ENCODE results near the gene ARSA. TPM values are rescaled to one million over a fixed set of nuclear protein-coding genes. Genes with fewer than 3 reads are reported as not detected.
"Not testable (repeated sequence)": the region's sequence is repeated elsewhere in the genome, so short reads cannot be mapped to it uniquely, and the experiment has no call there.

Gene ARSA
- total RNA-seq, 1 experiment from 2014 or later, result 10.3 TPM

DNA sequence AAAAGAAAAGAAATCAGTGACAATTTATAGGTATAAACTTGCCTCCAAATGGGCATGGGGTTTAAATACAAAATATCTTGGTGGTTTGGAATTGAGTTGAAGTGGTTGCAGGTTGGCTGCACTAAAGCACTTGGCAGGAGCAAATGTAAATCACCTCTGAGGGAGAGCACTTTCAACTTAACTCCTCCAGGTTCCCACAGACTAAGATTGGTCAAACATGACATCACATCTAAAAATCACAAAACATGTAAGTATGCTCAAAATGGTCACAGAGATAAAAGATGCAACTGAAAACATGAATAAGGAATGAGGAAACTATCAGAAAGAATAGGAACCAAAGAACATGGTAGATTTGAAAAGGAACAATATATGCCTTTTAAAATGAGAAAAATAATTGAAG, 32.4 kb upstream of the ARSA start:
- Histone ChIP-seq H3K27ac (ENCODE audit: insufficient read length, low read depth, low read length) (no peak overlapping the region), H3K79me1 (ENCODE audit: insufficient read depth, low read depth, low read length, poor library complexity, severe bottlenecking) (no peaks in the 10 kb centered on the region), H4K8ac (replicated peaks; ENCODE audit: insufficient read length, low read depth, low read length) (no peak overlapping the region), H3K27me3 (ENCODE audit: insufficient read depth, low read length) (peaks cover 3% of the 10 kb centered on the region; the same call in 1 of the 2 replicates), H3K9ac (ENCODE audit: extremely low read depth, insufficient read length, low read length) (no peak overlapping the region), H2BK15ac (ENCODE audit: low read depth, low read length) (no peak overlapping the region), H3K23ac (ENCODE audit: insufficient read length, low read depth, low read length) (no peak overlapping the region), H2BK120ac (ENCODE audit: low read depth, low read length, poor library complexity, severe bottlenecking) (no peak overlapping the region), H3K18ac (ENCODE audit: insufficient read length, low read depth, low read length) (no peak overlapping the region), H3K4ac (ENCODE audit: low read depth, low read length) (no peak overlapping the region), H4K5ac (ENCODE audit: insufficient read length, low read depth, low read length) (no peak overlapping the region), H3K9me3 (ENCODE audit: control insufficient read depth, low read depth, low read length) (no peaks in the 10 kb centered on the region), H3K4me2 (ENCODE audit: insufficient read depth, insufficient read length, low read length) (no peak overlapping the region), H3K23me2 (ENCODE audit: insufficient read length, low read depth, low read length, poor library complexity, severe bottlenecking) (no peaks in the 10 kb centered on the region), H2AFZ (ENCODE audit: low read length) (no peak overlapping the region), H2BK12ac (ENCODE audit: insufficient read length, low read depth, low read length) (no peak overlapping the region), H2BK5ac (ENCODE audit: insufficient read length, low read length) (no peak overlapping the region), H4K20me1 (ENCODE audit: control insufficient read depth, insufficient read depth, insufficient read length) (no peaks in the 10 kb centered on the region), H2AK5ac (ENCODE audit: insufficient read length, low read length) (no peak overlapping the region), H3K14ac (ENCODE audit: insufficient read depth, low read length) (no peak overlapping the region), H4K91ac (ENCODE audit: insufficient read length, low read depth, low read length) (no peak overlapping the region), H2BK20ac (ENCODE audit: low read depth, low read length, poor library complexity, severe bottlenecking) (no peak overlapping the region), H3T11ph (ENCODE audit: low read length) (no peak overlapping the region), H3K4me1 (ENCODE audit: insufficient read depth, low read length) (no peaks in the 10 kb centered on the region), H3K56ac (ENCODE audit: insufficient read length, low read depth, low read length) (no peak overlapping the region), H3K79me2 (ENCODE audit: insufficient read depth, low read length) (no peaks in the 10 kb centered on the region)
- no peaks in the 10 kb centered on the region for H3K4me1 Mint-ChIP-seq
- H3K27ac Mint-ChIP-seq, result no peak overlapping the region
- H3K36me3 Mint-ChIP-seq (ENCODE audit: insufficient read depth in 1 of 3, low read depth in 3 of 3), result no peaks in the 10 kb centered on the region
- DNase-seq, result no peak
- H3K27me3 Mint-ChIP-seq (ENCODE audit: low read depth), result peaks cover 62% of the 10 kb centered on the region
- H3K4me3 Mint-ChIP-seq, result no peak overlapping the region
- peaks cover 5 to 10% of the 10 kb centered on the region in 2 experiments; a peak in 4 of 5 replicates for H3K9me3 Mint-ChIP-seq
- TF ChIP-seq, protein P1, sequence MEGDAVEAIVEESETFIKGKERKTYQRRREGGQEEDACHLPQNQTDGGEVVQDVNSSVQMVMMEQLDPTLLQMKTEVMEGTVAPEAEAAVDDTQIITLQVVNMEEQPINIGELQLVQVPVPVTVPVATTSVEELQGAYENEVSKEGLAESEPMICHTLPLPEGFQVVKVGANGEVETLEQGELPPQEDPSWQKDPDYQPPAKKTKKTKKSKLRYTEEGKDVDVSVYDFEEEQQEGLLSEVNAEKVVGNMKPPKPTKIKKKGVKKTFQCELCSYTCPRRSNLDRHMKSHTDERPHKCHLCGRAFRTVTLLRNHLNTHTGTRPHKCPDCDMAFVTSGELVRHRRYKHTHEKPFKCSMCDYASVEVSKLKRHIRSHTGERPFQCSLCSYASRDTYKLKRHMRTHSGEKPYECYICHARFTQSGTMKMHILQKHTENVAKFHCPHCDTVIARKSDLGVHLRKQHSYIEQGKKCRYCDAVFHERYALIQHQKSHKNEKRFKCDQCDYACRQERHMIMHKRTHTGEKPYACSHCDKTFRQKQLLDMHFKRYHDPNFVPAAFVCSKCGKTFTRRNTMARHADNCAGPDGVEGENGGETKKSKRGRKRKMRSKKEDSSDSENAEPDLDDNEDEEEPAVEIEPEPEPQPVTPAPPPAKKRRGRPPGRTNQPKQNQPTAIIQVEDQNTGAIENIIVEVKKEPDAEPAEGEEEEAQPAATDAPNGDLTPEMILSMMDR (conservative IDR thresholded peaks at IDR 0.05), result no peak

DNA sequence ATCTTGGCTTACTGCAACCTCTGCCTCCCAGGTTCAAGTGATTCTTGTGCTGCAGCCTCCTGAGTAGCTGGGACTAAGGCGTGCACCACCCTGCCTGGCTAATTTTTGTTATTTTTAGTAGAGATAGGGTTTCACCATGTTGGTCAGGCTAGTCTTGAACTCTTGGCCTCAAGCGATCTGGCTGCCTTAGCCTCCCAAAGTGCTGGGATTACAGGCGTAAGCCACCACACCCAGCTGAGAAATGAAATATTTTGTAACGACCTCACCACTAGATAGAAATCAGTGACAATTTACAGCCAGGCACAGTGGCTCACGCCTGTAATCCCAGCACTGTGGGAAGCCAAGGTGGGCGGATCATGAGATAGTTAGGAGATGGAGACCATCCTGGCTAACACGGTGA, 31.8 kb upstream of the ARSA start:
- not testable (repeated sequence) for H2BK120ac ChIP-seq (ENCODE audit: low read depth, low read length, poor library complexity, severe bottlenecking); H3K4me1 ChIP-seq (ENCODE audit: insufficient read depth, low read length); H3K27me3 ChIP-seq (ENCODE audit: insufficient read depth, low read length); H3K4me3 Mint-ChIP-seq; H3K18ac ChIP-seq (ENCODE audit: insufficient read length, low read depth, low read length); H3K27ac Mint-ChIP-seq; H3K4me2 ChIP-seq (ENCODE audit: insufficient read depth, insufficient read length, low read length); H3K23ac ChIP-seq (ENCODE audit: insufficient read length, low read depth, low read length); H2BK5ac ChIP-seq (ENCODE audit: insufficient read length, low read length); H3K56ac ChIP-seq (ENCODE audit: insufficient read length, low read depth, low read length); H4K20me1 ChIP-seq (ENCODE audit: control insufficient read depth, insufficient read depth, insufficient read length); H3K36me3 Mint-ChIP-seq (ENCODE audit: insufficient read depth in 1 of 3, low read depth in 3 of 3); H2BK15ac ChIP-seq (ENCODE audit: low read depth, low read length); H3K79me2 ChIP-seq (ENCODE audit: insufficient read depth, low read length); H3K14ac ChIP-seq (ENCODE audit: insufficient read depth, low read length); H3K4me1 Mint-ChIP-seq; H3K23me2 ChIP-seq (ENCODE audit: insufficient read length, low read depth, low read length, poor library complexity, severe bottlenecking); H2BK20ac ChIP-seq (ENCODE audit: low read depth, low read length, poor library complexity, severe bottlenecking); H3K79me1 ChIP-seq (ENCODE audit: insufficient read depth, low read depth, low read length, poor library complexity, severe bottlenecking); H4K91ac ChIP-seq (ENCODE audit: insufficient read length, low read depth, low read length); DNase-seq; H3K4ac ChIP-seq (ENCODE audit: low read depth, low read length); H4K5ac ChIP-seq (ENCODE audit: insufficient read length, low read depth, low read length); H3K9me3 ChIP-seq (ENCODE audit: control insufficient read depth, low read depth, low read length); H3K27ac ChIP-seq (ENCODE audit: insufficient read length, low read depth, low read length); H2BK12ac ChIP-seq (ENCODE audit: insufficient read length, low read depth, low read length); H3T11ph ChIP-seq (ENCODE audit: low read length); H3K9ac ChIP-seq (ENCODE audit: extremely low read depth, insufficient read length, low read length); H3K9me3 Mint-ChIP-seq; H2AFZ ChIP-seq (ENCODE audit: low read length); H2AK5ac ChIP-seq (ENCODE audit: insufficient read length, low read length); H4K8ac ChIP-seq (replicated peaks; ENCODE audit: insufficient read length, low read depth, low read length)
- peaks cover 67% of the 10 kb centered on the region for H3K27me3 Mint-ChIP-seq (ENCODE audit: low read depth)
- no CpG with 5 or more reads among the region's 7 CpGs for WGBS (ENCODE audit: extremely low coverage, insufficient read length, low lambda C conversion rate)

All from H9 (cell line).